Measurements from ENCODE around the gene DGCR2. TPM values are rescaled to one million over a fixed set of nuclear protein-coding genes. Genes with fewer than 3 reads are reported as not detected.
"Not testable (repeated sequence)": the region's sequence is repeated elsewhere in the genome, so short reads cannot be mapped to it uniquely, and the experiment has no call there.

The DGCR2 gene
- total and polyA plus RNA-seq, 12 donors, result 24.3 to 70.1 (median 51.9) TPM

DNA sequence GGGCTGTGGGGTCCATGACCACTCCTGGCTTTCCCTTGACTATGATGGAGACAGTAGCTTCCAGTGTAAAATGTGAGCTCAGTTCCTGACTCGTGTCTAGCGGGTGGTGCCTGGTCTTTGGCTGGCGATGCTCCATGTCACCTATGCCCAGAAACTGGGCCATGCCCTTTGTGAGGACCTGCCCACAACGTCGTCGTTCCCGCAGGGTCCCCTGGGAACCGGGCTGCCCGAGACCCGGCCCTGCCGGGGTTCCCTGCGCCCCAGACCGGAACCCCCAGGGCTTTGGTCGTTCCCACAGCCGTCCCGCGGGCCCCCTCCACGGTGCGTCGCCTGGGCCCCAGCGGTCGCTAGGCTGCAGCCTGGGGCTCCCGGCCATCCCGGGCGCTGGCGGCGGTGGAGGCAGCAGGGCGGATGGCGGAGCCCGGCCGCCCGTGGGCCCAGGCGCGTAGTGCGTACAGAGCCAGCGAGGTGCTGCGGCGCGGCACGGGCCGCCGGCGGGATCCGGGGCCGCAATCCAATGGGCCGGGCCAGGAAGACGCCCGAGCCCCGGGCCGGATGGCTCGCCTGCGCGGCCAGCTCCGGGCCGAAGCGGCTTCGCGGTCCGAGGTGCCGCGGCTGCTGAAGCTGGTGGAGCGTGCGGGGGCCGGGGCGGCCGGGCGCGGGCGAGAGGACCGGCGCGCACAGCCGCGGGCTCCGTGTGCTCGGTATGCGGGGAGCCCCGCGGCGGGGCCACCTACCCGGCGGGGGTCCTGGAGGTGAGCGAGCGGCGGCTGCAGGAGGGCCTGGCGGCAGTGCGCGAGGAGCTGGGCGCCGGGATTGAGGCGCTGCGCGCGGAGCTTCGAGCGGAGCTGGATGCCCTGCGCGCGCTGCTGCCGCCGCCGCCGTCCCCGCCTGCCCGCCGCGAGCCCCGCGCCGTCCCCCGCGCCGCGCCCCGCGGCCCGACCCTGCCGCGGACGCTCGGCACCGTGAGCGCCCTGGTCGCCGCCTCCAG lies 92.8 kb downstream of the DGCR2 start:
- WGBS, 4 donors, result 1 to 3% methylated on average over 75 to 108 of the region's 125 CpGs; no CpG with 5 or more reads in 2 of the 4 donors
- H3K4me1 ChIP-seq (replicated peaks in 1 of 2); H3K27me3 ChIP-seq; intact Hi-C loops (cut with DNase I); H3K36me3 ChIP-seq (replicated peaks in 1 of 2); H3K27ac ChIP-seq; H3K9me3 ChIP-seq (replicated peaks in 1 of 3); H3K4me3 ChIP-seq; DNase-seq: not testable (repeated sequence)

DNA sequence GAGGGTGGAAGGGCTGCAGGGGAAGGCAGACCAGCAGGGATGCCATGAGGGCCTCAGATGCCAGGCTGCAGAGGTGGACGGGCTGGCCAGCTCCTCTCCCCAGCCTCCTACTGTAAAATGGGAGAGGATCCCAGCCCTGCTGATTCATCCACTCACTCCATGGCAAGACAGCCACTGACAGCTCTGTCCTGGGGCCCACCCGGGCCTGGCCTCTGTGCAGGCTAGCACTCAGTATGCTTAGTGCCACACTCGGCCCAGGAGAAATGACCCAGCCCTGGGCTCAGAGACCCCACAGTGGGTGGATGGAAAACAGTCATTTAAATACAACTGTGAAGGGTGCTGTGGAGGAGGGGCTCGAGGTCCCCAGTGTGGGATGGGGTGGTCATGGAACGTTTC lies 94.2 kb downstream of the DGCR2 start:
- H3K27me3 ChIP-seq; H3K9me3 ChIP-seq (replicated peaks in 1 of 3); H3K4me1 ChIP-seq (replicated peaks in 1 of 2); H3K4me3 ChIP-seq; H3K36me3 ChIP-seq (replicated peaks in 1 of 2); H3K27ac ChIP-seq; intact Hi-C loops (cut with DNase I); DNase-seq: not testable (repeated sequence)
- 42 to 58% (median 52%) methylated on average over 2 to 4 of the region's 5 CpGs for WGBS, 4 donors

DNA sequence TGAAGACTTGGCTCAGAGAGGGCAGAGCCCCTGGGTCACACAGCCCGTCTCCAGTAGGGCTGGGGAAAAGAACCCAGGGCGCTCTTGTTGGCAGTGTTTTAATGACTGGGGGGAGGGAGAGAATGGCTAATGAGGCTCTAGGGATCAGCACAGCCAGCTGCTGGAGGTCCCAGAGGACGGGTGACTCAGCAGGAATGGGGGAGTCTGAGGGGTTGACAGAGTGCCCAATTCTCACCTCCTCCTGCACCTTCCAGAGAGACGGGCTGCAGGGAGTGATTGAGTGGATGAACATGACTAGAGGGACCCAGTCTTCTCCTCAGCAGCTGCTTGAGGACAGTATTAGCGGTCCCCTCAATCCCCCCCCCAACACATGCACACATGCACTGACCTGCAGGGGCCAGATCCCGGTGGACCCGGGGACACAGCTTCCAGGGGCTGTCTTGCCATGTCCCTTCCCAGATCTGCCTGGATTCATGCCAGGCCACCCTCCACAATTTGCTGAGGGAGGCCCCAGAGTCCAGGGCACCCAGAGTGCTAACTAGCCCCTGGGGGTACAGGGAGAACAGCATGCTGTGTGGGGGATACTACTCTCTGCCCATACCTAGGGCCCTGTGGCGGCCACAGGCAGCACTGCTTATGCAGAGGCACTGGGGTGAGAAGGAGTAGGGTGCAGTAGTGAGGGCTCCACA lies 94.7 kb downstream of the DGCR2 start:
- intact Hi-C loops (cut with DNase I), result not testable (repeated sequence)

DNA sequence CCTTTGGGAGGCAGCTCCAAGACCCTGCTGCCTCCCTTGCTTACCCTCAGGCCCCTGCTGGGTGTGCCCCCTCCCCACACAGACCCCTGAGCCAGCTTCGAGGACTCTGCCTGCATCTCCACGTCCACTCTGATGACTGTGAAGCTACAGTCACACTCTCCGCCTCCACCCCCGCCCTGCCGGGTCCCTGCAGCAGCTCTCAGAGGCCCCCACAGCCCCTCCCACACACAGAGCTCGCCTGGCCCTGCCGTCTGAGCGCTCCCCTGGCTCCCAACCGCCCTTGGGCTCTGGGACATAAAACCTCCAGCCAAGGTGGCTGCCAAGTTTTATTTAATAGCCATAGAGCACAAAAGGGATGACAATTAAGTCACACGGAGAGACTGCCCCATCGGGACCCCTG lies 96.1 kb downstream of the DGCR2 start:
- WGBS, 4 donors, result 29 to 39% methylated on average over 3 to 4 of the region's 11 CpGs; no CpG with 5 or more reads in 2 of the 4 donors
- intact Hi-C loops (cut with DNase I); H3K4me1 ChIP-seq (replicated peaks in 1 of 2); H3K27me3 ChIP-seq; H3K4me3 ChIP-seq; H3K36me3 ChIP-seq (replicated peaks in 1 of 2); H3K27ac ChIP-seq; H3K9me3 ChIP-seq (replicated peaks in 1 of 3); DNase-seq: not testable (repeated sequence)

More for the DNA sequence above, 94.7 kb downstream of the DGCR2 start:
- H3K9me3 ChIP-seq (replicated peaks in 1 of 3); H3K36me3 ChIP-seq (replicated peaks in 1 of 2); H3K27ac ChIP-seq; DNase-seq; H3K4me1 ChIP-seq (replicated peaks in 1 of 2); H3K4me3 ChIP-seq; H3K27me3 ChIP-seq: not testable (repeated sequence)
- WGBS, 4 donors, result 48 to 68% (median 58%) methylated on average over 2 to 8 of the region's 8 CpGs

DNA sequence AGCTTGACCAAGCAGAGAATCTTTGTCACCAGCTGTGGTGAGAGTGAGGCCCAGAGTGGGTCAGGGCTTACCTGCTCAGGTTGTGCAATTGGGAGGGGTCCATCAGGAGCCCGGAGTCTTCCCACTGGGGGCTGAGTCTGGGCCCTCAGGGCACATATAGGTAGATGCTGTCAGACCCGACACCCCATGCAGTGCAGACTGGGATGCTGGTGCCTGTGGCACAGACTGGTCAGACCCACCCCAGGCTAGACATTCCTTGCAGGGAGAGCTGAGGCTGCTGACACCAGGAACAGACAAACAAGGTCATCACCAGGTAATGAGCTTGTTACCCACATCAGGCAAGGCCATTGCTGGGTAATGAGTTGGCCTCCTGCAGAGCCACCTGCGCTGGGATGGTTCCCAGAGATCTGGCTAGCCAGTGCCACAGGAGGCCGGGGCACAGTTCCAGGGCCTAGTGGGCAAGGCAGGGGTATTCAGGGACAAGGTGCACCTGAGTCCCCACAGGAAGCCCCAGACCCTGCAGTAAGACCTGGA lies 97.2 kb downstream of the DGCR2 start:
- H3K4me3 ChIP-seq; H3K36me3 ChIP-seq (replicated peaks in 1 of 2); intact Hi-C loops (cut with DNase I); H3K27ac ChIP-seq; H3K9me3 ChIP-seq (replicated peaks in 1 of 3); H3K27me3 ChIP-seq; DNase-seq; H3K4me1 ChIP-seq (replicated peaks in 1 of 2): not testable (repeated sequence)
- WGBS, 4 donors, result 71 to 92% (median 82%) methylated on average over 1 to 4 of the region's 4 CpGs

DNA sequence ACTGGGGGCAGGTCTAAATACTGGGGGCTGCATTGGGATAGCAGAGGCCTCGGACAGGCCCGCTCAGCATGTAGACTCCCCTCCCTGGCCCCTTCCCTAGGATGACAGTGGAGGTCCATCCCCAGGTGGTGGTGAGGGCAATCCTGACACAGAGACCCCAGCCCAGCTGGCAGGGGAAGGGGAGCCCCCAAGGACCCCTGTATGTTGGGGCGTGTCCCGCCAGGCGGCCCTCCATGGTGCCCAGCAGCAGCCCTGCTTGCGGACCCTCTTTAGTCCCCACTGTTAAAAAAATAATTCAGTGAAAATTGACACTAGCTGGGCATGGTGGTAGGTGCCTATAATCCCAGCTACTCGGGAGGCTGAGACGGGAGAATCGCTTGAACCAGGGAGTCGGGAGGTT lies 98.3 kb downstream of the DGCR2 start:
- H3K4me3 ChIP-seq; H3K36me3 ChIP-seq (replicated peaks in 1 of 2); intact Hi-C loops (cut with DNase I); H3K27ac ChIP-seq; H3K9me3 ChIP-seq (replicated peaks in 1 of 3); H3K4me1 ChIP-seq (replicated peaks in 1 of 2); DNase-seq; H3K27me3 ChIP-seq: not testable (repeated sequence)
- WGBS, 4 donors, result 85 to 92% (median 90%) methylated on average over 4 to 10 of the region's 10 CpGs

DNA sequence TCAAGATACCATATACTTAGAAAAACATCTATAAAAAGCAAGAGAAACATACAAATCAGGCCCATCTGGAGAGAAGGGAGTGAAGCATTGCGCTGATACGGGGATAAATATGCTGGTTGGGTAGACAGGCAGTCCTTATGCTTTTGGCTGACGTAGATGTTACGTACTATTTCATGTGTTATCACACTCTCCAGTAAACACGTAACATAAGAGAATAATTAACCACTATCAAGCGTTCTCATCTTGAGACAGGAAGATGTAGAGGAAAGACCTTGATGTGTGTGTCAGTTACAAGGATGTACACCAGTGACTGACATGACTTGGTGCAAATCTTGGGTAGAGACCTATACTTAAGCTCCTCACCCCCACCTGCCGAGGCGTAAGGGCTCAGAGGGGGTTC lies 99.5 kb downstream of the DGCR2 start:
- DNase-seq, result no peak
- TF ChIP-seq POLR2A (IDR thresholded peaks at IDR 0.05), result no peak
- TF ChIP-seq, protein P1, sequence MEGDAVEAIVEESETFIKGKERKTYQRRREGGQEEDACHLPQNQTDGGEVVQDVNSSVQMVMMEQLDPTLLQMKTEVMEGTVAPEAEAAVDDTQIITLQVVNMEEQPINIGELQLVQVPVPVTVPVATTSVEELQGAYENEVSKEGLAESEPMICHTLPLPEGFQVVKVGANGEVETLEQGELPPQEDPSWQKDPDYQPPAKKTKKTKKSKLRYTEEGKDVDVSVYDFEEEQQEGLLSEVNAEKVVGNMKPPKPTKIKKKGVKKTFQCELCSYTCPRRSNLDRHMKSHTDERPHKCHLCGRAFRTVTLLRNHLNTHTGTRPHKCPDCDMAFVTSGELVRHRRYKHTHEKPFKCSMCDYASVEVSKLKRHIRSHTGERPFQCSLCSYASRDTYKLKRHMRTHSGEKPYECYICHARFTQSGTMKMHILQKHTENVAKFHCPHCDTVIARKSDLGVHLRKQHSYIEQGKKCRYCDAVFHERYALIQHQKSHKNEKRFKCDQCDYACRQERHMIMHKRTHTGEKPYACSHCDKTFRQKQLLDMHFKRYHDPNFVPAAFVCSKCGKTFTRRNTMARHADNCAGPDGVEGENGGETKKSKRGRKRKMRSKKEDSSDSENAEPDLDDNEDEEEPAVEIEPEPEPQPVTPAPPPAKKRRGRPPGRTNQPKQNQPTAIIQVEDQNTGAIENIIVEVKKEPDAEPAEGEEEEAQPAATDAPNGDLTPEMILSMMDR (IDR thresholded peaks at IDR 0.05), result no peak
- Histone ChIP-seq H3K27ac (no peak overlapping the region), H3K4me1 (replicated peaks in 1 of 2) (no peaks in the 10 kb centered on the region), H3K36me3 (replicated peaks in 1 of 2) (no peaks in the 10 kb centered on the region), H3K27me3 (no peaks in the 10 kb centered on the region), H3K4me3 (no peak overlapping the region), H3K9me3 (replicated peaks in 1 of 3) (no peaks in the 10 kb centered on the region)
- 68 to 78% (median 74%) methylated on average over 8 of the region's 8 CpGs for WGBS, 4 donors
- intact Hi-C loops (cut with DNase I), result no loop called here

Measured in adrenal gland (tissue), 12 donors.